Liver (tissue), 9 donors: ENCODE measurements around the gene HIVEP2. TPM values are rescaled to one million over a fixed set of nuclear protein-coding genes. Genes with fewer than 3 reads are reported as not detected.

ENCODE experiments used
- DNase-seq: peaks from one replicate; pipeline ENCODE4 v3.0.0-alpha.2; 2017; ENCODE audit warnings: low spot score
- H3K27ac ChIP-seq, 2 donors: one replicate each; pipeline ENCODE4 v1.7.0; 2013; ENCODE audit warnings: inconsistent platforms in 2 of 2, low read length in 2 of 2, control low read depth in 1 of 2, low read depth in 1 of 2, mild to moderate bottlenecking in 1 of 2
- H3K27me3 ChIP-seq, 4 donors: one replicate each; pipeline versions ENCODE4 v1.6.1 to v1.7.0; 2013; ENCODE audit warnings: low read length in 3 of 4, inconsistent platforms in 1 of 4, mild to moderate bottlenecking in 1 of 4, moderate library complexity in 1 of 4; ENCODE audit not compliant: control insufficient read depth in 4 of 4, insufficient read depth in 4 of 4
- H3K36me3 ChIP-seq, 4 donors: one replicate each; pipeline versions ENCODE4 v1.6.1 to v1.7.0; 2013; ENCODE audit warnings: low read length in 3 of 4, mild to moderate bottlenecking in 3 of 4, low read depth in 1 of 4, moderate library complexity in 1 of 4; ENCODE audit not compliant: control insufficient read depth in 4 of 4, insufficient read depth in 3 of 4
- H3K4me1 ChIP-seq, 4 donors: one replicate each; pipeline versions ENCODE4 v1.6.1 to v1.7.0; 2013; ENCODE audit warnings: low read length in 3 of 4, mild to moderate bottlenecking in 3 of 4, moderate library complexity in 1 of 4; ENCODE audit not compliant: control insufficient read depth in 4 of 4, insufficient read depth in 4 of 4
- H3K4me3 ChIP-seq, 3 donors: one replicate each; pipeline versions ENCODE4 v1.6.1 to v1.7.0; 2013; ENCODE audit warnings: low read length in 3 of 3, control low read depth in 1 of 3, low read depth in 1 of 3, mild to moderate bottlenecking in 1 of 3
- H3K9ac ChIP-seq, 2 donors: one replicate each; pipeline ENCODE4 v1.7.0; 2013; ENCODE audit warnings: low read length in 2 of 2, mild to moderate bottlenecking in 2 of 2, moderate library complexity in 2 of 2, control low read depth in 1 of 2, low read depth in 1 of 2
- H3K9me3 ChIP-seq, 4 donors: one replicate each; pipeline versions ENCODE4 v1.6.1 to v1.7.0; 2013; ENCODE audit warnings: low read length in 3 of 4; ENCODE audit not compliant: control insufficient read depth in 4 of 4
- ATF3 ChIP-seq: IDR thresholded peaks from 2 replicates; pipeline ENCODE4 v1.6.1; 2016; ENCODE audit warnings: antibody characterized with exemption
- EGR1 ChIP-seq, 2 donors: IDR thresholded peaks; 2 replicates each; pipeline ENCODE4 v1.6.1; 2016 to 2018; ENCODE audit warnings: antibody characterized with exemption in 2 of 2, low read depth in 2 of 2
- FOXA2 ChIP-seq: IDR thresholded peaks from 2 replicates; pipeline ENCODE4 v1.6.1; 2016; ENCODE audit warnings: antibody characterized with exemption
- GABPA ChIP-seq, 2 donors: IDR thresholded peaks in 1 of 2; conservative IDR thresholded peaks in 1 of 2; 2 replicates each; pipeline ENCODE4 v1.6.1; 2016; ENCODE audit warnings: antibody characterized with exemption in 2 of 2, mild to moderate bottlenecking in 1 of 2, moderate library complexity in 1 of 2
- HNF4A ChIP-seq, 2 donors: conservative IDR thresholded peaks; 2 replicates each; pipeline ENCODE4 v1.6.1; 2016; ENCODE audit warnings: antibody characterized with exemption in 2 of 2, mild to moderate bottlenecking in 2 of 2
- HNF4G ChIP-seq: IDR thresholded peaks from 2 replicates; pipeline ENCODE4 v1.6.1; 2016; ENCODE audit warnings: antibody characterized with exemption
- MAX ChIP-seq: IDR thresholded peaks from 2 replicates; pipeline ENCODE4 v1.6.1; 2016; ENCODE audit warnings: antibody characterized with exemption
- NR2F2 ChIP-seq: IDR thresholded peaks from 2 replicates; pipeline ENCODE4 v1.6.1; 2016; ENCODE audit warnings: antibody characterized with exemption
- RAD21 ChIP-seq, 2 donors: IDR thresholded peaks; 2 replicates each; pipeline ENCODE4 v1.6.1; 2016; ENCODE audit warnings: antibody characterized with exemption in 2 of 2, mild to moderate bottlenecking in 2 of 2
- REST ChIP-seq: IDR thresholded peaks from 2 replicates; pipeline ENCODE4 v1.6.1; 2016; ENCODE audit warnings: antibody characterized with exemption, mild to moderate bottlenecking
- RXRA ChIP-seq, 2 donors: IDR thresholded peaks; 2 replicates each; pipeline ENCODE4 v1.6.1; 2017 to 2018; ENCODE audit warnings: antibody characterized with exemption in 2 of 2, mild to moderate bottlenecking in 1 of 2
- SP1 ChIP-seq: IDR thresholded peaks from 2 replicates; pipeline ENCODE4 v1.6.1; 2018; ENCODE audit warnings: antibody characterized with exemption, mild to moderate bottlenecking
- TAF1 ChIP-seq: conservative IDR thresholded peaks from 2 replicates; pipeline ENCODE4 v1.6.1; 2016; ENCODE audit warnings: antibody characterized with exemption, mild to moderate bottlenecking
- YY1 ChIP-seq: IDR thresholded peaks from 2 replicates; pipeline ENCODE4 v1.6.1; 2016; ENCODE audit warnings: antibody characterized with exemption, mild to moderate bottlenecking
- ZBTB33 ChIP-seq: IDR thresholded peaks from 2 replicates; pipeline ENCODE4 v1.6.1; 2016; ENCODE audit warnings: antibody characterized with exemption
- WGBS: extraction: QIAGEN DNeasy Blood & Tissue Kit; methylation state at CpG from one replicate; pipeline ENCODE4 v1.1.7; 2013; 5-methylcytosine and 5-hydroxymethylcytosine counted together
- polyA plus RNA-seq, 2 donors: library from polyadenylated mRNA; stranded (reverse) in 1 of 2; unstranded in 1 of 2; fragments of 200-250 nt in 1 of 2; fragments of >200 nt in 1 of 2; fragmentation: Nextera tagmentation in 1 of 2; extraction: Ambion mirVana in 1 of 2; gene quantifications; one replicate each; pipeline versions ENCODE4 v1.2.1 to v1.2.3, GENCODE V29; 2013 to 2015
- total RNA-seq, 2 donors: library from RNA; depleted of rRNA; stranded (reverse); fragments of >200 nt; gene quantifications; one replicate each; pipeline ENCODE4 v1.2.3, GENCODE V29; 2014
- donor health status: healthy.
- donor health status: healthy.
- donor health status: healthy.
- donor health status: healthy.
- donor health status: healthy.

The HIVEP2 gene
- total and polyA plus RNA-seq, 4 donors: 0.82 to 6.6 (median 1.3) TPM

GRCh38 chr6:142925575-142926110 lies 19.3 kb downstream of the HIVEP2 start:
- Histone ChIP-seq H3K36me3 (no peaks in the 10 kb centered on the region), H3K27me3 (no peaks in the 10 kb centered on the region), H3K4me3 (no peak overlapping the region), H3K9me3 (no peaks in the 10 kb centered on the region), H3K4me1 (peaks cover 0 to 6% (median 3%) of the 10 kb centered on the region in 4 donors), H3K27ac (peak overlapping the region; percentile 97 to 99), H3K9ac (peak overlapping the region in 1 of 2 donors; percentile 97)
- DNase-seq: no peak
- 76% methylated on average over 7 of the region's 7 CpGs for WGBS
- no peak for TF ChIP-seq YY1
- TF ChIP-seq SP1: peak; percentile 5
- TF ChIP-seq MAX: no peak
- peak in 1 of 2 donors; percentile 17 for TF ChIP-seq RXRA (IDR thresholded peaks at IDR 0.05)
- TF ChIP-seq TAF1: no peak
- peak; percentile 15 to 61 for TF ChIP-seq HNF4A (conservative IDR thresholded peaks at IDR 0.05)

- no peak for TF ChIP-seq SP1
- no peak overlapping the region for H3K4me3 ChIP-seq
- DNase-seq: no peak
- 94% methylated on average over 9 of the region's 9 CpGs for WGBS
- H3K27ac ChIP-seq: no peak overlapping the region
- H3K4me1 ChIP-seq: peaks cover 0 to 3% (median 1%) of the 10 kb centered on the region in 4 donors
- H3K36me3 ChIP-seq: no peaks in the 10 kb centered on the region
- no peaks in the 10 kb centered on the region for H3K9me3 ChIP-seq
- H3K27me3 ChIP-seq: no peaks in the 10 kb centered on the region
- H3K9ac ChIP-seq: no peak overlapping the region
These were observed 26.5 kb downstream of the HIVEP2 start for GRCh38 chr6:142918339-142919042.

- H3K9me3 ChIP-seq: no peaks in the 10 kb centered on the region
- DNase-seq: no peak
- no peak overlapping the region for H3K27ac ChIP-seq
- no peaks in the 10 kb centered on the region for H3K36me3 ChIP-seq
- H3K9ac ChIP-seq: no peak overlapping the region
- H3K4me1 ChIP-seq: peaks cover 0 to 3% (median 1%) of the 10 kb centered on the region in 4 donors
- TF ChIP-seq RXRA (IDR thresholded peaks at IDR 0.05) (no peak), FOXA2 (no peak), ZBTB33 (no peak)
- no peaks in the 10 kb centered on the region for H3K27me3 ChIP-seq
- no peak overlapping the region for H3K4me3 ChIP-seq
- WGBS: 30% methylated on average over 1 of the region's 1 CpG
These were observed 28.1 kb downstream of the HIVEP2 start for GRCh38 chr6:142916881-142917280.

- Histone ChIP-seq H3K9ac (no peak overlapping the region), H3K36me3 (no peaks in the 10 kb centered on the region), H3K4me1 (peaks cover 0 to 3% (median 1%) of the 10 kb centered on the region in 4 donors), H3K27me3 (no peaks in the 10 kb centered on the region), H3K9me3 (no peaks in the 10 kb centered on the region), H3K4me3 (no peak overlapping the region), H3K27ac (no peak overlapping the region)
- no peak for DNase-seq
- 96% methylated on average over 2 of the region's 2 CpGs for WGBS
- TF ChIP-seq RAD21 (IDR thresholded peaks at IDR 0.05) (no peak), REST (no peak), HNF4A (conservative IDR thresholded peaks at IDR 0.05) (no peak), NR2F2 (no peak), TAF1 (no peak), HNF4G (no peak), FOXA2 (no peak), ATF3 (no peak), MAX (no peak), GABPA (IDR thresholded peaks at IDR 0.05 in 1 of 2, conservative IDR thresholded peaks at IDR 0.05 in 1 of 2) (no peak), EGR1 (IDR thresholded peaks at IDR 0.05; ENCODE audit: low read depth in 2 of 2) (no peak), SP1 (no peak)
These were observed 29.9 kb downstream of the HIVEP2 start for GRCh38 chr6:142914937-142915697.
